Sigmoid colon (tissue), 4 donors: ENCODE results near the gene CCDC190.

Experiments
- CTCF ChIP-seq, 4 experiments: fragments of 450-650 bp in 3 of 4; fragments of 200-600 bp in 1 of 4; IDR thresholded peaks; one replicate each; pipeline ENCODE4 v1.5.1; 2016 to 2019; ENCODE audit warnings: antibody characterized with exemption in 4 of 4, mild to moderate bottlenecking in 3 of 4, moderate library complexity in 2 of 4
- EP300 ChIP-seq, 4 donors: sonication (generic); formaldehyde crosslinking; IDR thresholded peaks; one replicate each; pipeline ENCODE4 v1.6.1; 2017; ENCODE audit warnings: antibody characterized with exemption in 4 of 4
- POLR2A ChIP-seq, 2 donors: fragments of 450-650 bp; IDR thresholded peaks; one replicate each; pipeline ENCODE4 v1.6.1; 2016; ENCODE audit warnings: antibody characterized with exemption in 2 of 2, mild to moderate bottlenecking in 2 of 2, moderate library complexity in 2 of 2
- POLR2AphosphoS5 ChIP-seq, 4 donors: sonication (generic); formaldehyde crosslinking; IDR thresholded peaks; one replicate each; pipeline ENCODE4 v1.6.1; 2017; ENCODE audit warnings: antibody characterized with exemption in 4 of 4

GRCh38 chr1:162838863-162839262, 22.1 kb downstream of the CCDC190 start:
- TF ChIP-seq CTCF (IDR thresholded peaks at IDR 0.05): no peak
- no peak for TF ChIP-seq POLR2A (IDR thresholded peaks at IDR 0.05)
- no peak for TF ChIP-seq EP300 (IDR thresholded peaks at IDR 0.05)
- no peak for TF ChIP-seq POLR2AphosphoS5 (IDR thresholded peaks at IDR 0.05)
